K562 (cell line): Measurements from ENCODE around the gene PPIL1. TPM values are rescaled to one million over a fixed set of nuclear protein-coding genes. Genes with fewer than 3 reads are reported as not detected.

ENCODE experiments used
- ATAC-seq: fragments of 200-7000 bp; cut with Tn5 transposase; 3 replicates; pipeline ENCODE4 v1.9.1; 2020; ENCODE audit warnings: moderate library complexity
- BruUV-seq: library from RNA; stranded (reverse); fragments of 400-500 nt; replicated peaks from 2 replicates; lab custom pipeline; 2021; lab: Mats Ljungman, UMichigan
- CTCF ChIA-PET: fragments of 300-600 bp; formaldehyde crosslinking; extraction: SDS; loops from one replicate; lab custom pipeline; 2021; ENCODE audit warnings: low intra/inter-chr PET ratio; lab: Yijun Ruan, JAX
- POLR2A ChIA-PET: fragments of 300-600, 350-650 bp; sonication (Branson Sonifier 250); formaldehyde crosslinking; extraction: SDS; loops from one replicate; lab custom pipeline; 2021; ENCODE audit warnings: antibody characterized with exemption, inconsistent platforms; lab: Yijun Ruan, JAX
- DNase-seq, 4 experiments: peaks; one replicate each; pipeline versions ENCODE4 v3.0.0 to v3.0.0-alpha.2; 2011 to 2018; ENCODE audit warnings: low spot score in 3 of 4, mixed read lengths in 3 of 4; ENCODE audit errors: extremely low read depth in 1 of 4
- FAIRE-seq: peaks from 2 replicates; lab custom pipeline; 2011; peaks lifted over from hg19 to GRCh38; lab: Jason Lieb, UNC
- H2AFZ ChIP-seq: 2 replicates; pipeline ENCODE4 v1.6.0; 2011; ENCODE audit warnings: low read depth, low read length, control low read depth, inconsistent platforms
- H3K27ac ChIP-seq: fragments of 200-600 bp; 3 replicates; pipeline ENCODE4 v1.8.0; 2011; ENCODE audit warnings: low read depth, mild to moderate bottlenecking, control low read depth, inconsistent platforms, low read length, moderate library complexity, mixed read lengths; ENCODE audit errors: extremely low read depth
- H3K27me3 ChIP-seq, 2 experiments: fragments of 300-600 bp in 1 of 2; 2 replicates in 1 of 2; 3 replicates in 1 of 2; pipeline versions ENCODE4 v1.6.0 to v1.8.0; 2011; ENCODE audit warnings: inconsistent platforms in 2 of 2, low read length in 2 of 2, mild to moderate bottlenecking in 1 of 2, mixed read lengths in 1 of 2, moderate library complexity in 1 of 2; ENCODE audit not compliant: control insufficient read depth in 2 of 2, insufficient read depth in 2 of 2
- H3K36me3 ChIP-seq: fragments of 300-600 bp; 3 replicates; pipeline ENCODE4 v1.8.0; 2011; ENCODE audit warnings: mild to moderate bottlenecking, low read length, inconsistent platforms; ENCODE audit not compliant: control insufficient read depth, insufficient read depth
- H3K4me1 ChIP-seq, 2 experiments: fragments of 200-600 bp in 1 of 2; replicated peaks in 1 of 2; 2 replicates in 1 of 2; 3 replicates in 1 of 2; pipeline versions ENCODE4 v1.5.1 to v1.8.0; 2011; ENCODE audit warnings: inconsistent platforms in 2 of 2, low read length in 2 of 2, mild to moderate bottlenecking in 1 of 2, mixed read lengths in 1 of 2, moderate library complexity in 1 of 2; ENCODE audit not compliant: control insufficient read depth in 2 of 2, insufficient read depth in 2 of 2
- H3K4me2 ChIP-seq: 2 replicates; pipeline ENCODE4 v1.6.1; 2011; ENCODE audit warnings: low read length, control low read depth, inconsistent platforms, mixed read lengths; ENCODE audit not compliant: insufficient read depth
- H3K4me3 ChIP-seq: fragments of 200-600 bp; sonication (generic), shearing (Covaris generic); 2 replicates; pipeline ENCODE4 v1.5.1; 2016; ENCODE audit warnings: control low read depth, inconsistent platforms
- H3K79me2 ChIP-seq: fragments of 200-600 bp; 3 replicates; pipeline ENCODE4 v1.8.0; 2011; ENCODE audit warnings: low read length, inconsistent platforms; ENCODE audit not compliant: control insufficient read depth, insufficient read depth
- H3K9ac ChIP-seq, 2 experiments: 2 replicates each; pipeline versions ENCODE4 v1.6.0 to v1.6.1; 2011; ENCODE audit warnings: low read depth in 2 of 2, low read length in 2 of 2, control low read depth in 1 of 2, inconsistent platforms in 1 of 2, mild to moderate bottlenecking in 1 of 2, mixed read lengths in 1 of 2; ENCODE audit not compliant: insufficient read depth in 1 of 2
- H3K9me1 ChIP-seq: one replicate; pipeline ENCODE4 v1.6.0; 2011; ENCODE audit warnings: inconsistent platforms, mild to moderate bottlenecking, low read length, moderate library complexity; ENCODE audit not compliant: control insufficient read depth, insufficient read depth
- H3K9me3 ChIP-seq: replicated peaks from 2 replicates; pipeline ENCODE4 v1.5.1; 2011; ENCODE audit warnings: low read depth, low read length, inconsistent platforms; ENCODE audit not compliant: control insufficient read depth, insufficient read depth
- H4K20me1 ChIP-seq: replicated peaks from 2 replicates; pipeline ENCODE4 v1.6.1; 2011; ENCODE audit warnings: low read length, inconsistent platforms, mixed read lengths; ENCODE audit not compliant: control insufficient read depth, insufficient read depth
- ATF1 ChIP-seq, 2 experiments: fragments of 450-650 bp in 1 of 2; IDR thresholded peaks; 2 replicates each; pipeline ENCODE4 v1.6.1; 2016; ENCODE audit warnings: missing compliant biosample characterization in 1 of 2, missing genetic modification characterization in 1 of 2
- BHLHE40 ChIP-seq: IDR thresholded peaks from 2 replicates; pipeline ENCODE4 v1.6.1; 2011; ENCODE audit warnings: low read length, improper control_type of control experiment
- CREB3L1 ChIP-seq: fragments of 450-650 bp; IDR thresholded peaks from 2 replicates; pipeline ENCODE4 v1.6.1; 2014; ENCODE audit warnings: low read depth, mild to moderate bottlenecking, moderate library complexity, borderline replicate concordance
- ELF1 ChIP-seq: fragments of 200-800 bp; sonication (Bioruptor generic); IDR thresholded peaks from 2 replicates; pipeline ENCODE4 v1.6.1; 2016; ENCODE audit warnings: missing genetic modification characterization, missing compliant biosample characterization
- GTF2F1 ChIP-seq: IDR thresholded peaks from 2 replicates; pipeline ENCODE4 v1.6.1; 2011; ENCODE audit warnings: low read depth, low read length, improper control_type of control experiment
- HNRNPUL1 ChIP-seq: fragments of 200-400 bp; formaldehyde crosslinking; IDR thresholded peaks from 2 replicates; pipeline ENCODE4 v1.6.1; 2017; ENCODE audit warnings: low read length
- MAX ChIP-seq: sonication (generic); formaldehyde crosslinking; IDR thresholded peaks from 2 replicates; pipeline ENCODE4 v1.9.0; 2022; ENCODE audit warnings: mild to moderate bottlenecking, missing genetic modification reagents
- NFXL1 ChIP-seq: fragments of 450-650 bp; formaldehyde crosslinking; IDR thresholded peaks from 2 replicates; pipeline ENCODE4 v1.4.0; 2021; ENCODE audit warnings: mild to moderate bottlenecking
- SMAD4 ChIP-seq: fragments of 250-450 bp; sonication (Bioruptor Pico); conservative IDR thresholded peaks from 2 replicates; pipeline ENCODE4 v1.8.0; 2021; ENCODE audit warnings: inconsistent platforms, mild to moderate bottlenecking, moderate library complexity
- SMARCB1 ChIP-seq: IDR thresholded peaks from 2 replicates; pipeline ENCODE4 v1.6.1; 2011; ENCODE audit warnings: improper control_type of control experiment, low read depth; ENCODE audit not compliant: insufficient read length
- TCF3 ChIP-seq: sonication (generic); formaldehyde crosslinking; IDR thresholded peaks from 2 replicates; pipeline ENCODE4 v1.4.0; 2020; ENCODE audit warnings: mild to moderate bottlenecking, missing genetic modification reagents
- ZBTB34 ChIP-seq: fragments of 250-450 bp; sonication (Bioruptor Pico); IDR thresholded peaks from 2 replicates; pipeline ENCODE4 v1.8.0; 2021; ENCODE audit warnings: mild to moderate bottlenecking, moderate library complexity
- ZBTB49 ChIP-seq: sonication (generic); formaldehyde crosslinking; IDR thresholded peaks from 2 replicates; pipeline ENCODE4 v1.8.0; 2022; ENCODE audit warnings: missing genetic modification reagents, mild to moderate bottlenecking, borderline replicate concordance
- ZNF384 ChIP-seq: IDR thresholded peaks from 2 replicates; pipeline ENCODE4 v1.6.1; 2012; ENCODE audit warnings: low read depth, low read length, improper control_type of control experiment
- ZNF561 ChIP-seq: fragments of 450-650 bp; formaldehyde crosslinking; conservative IDR thresholded peaks from 2 replicates; pipeline ENCODE4 v1.4.0; 2020; ENCODE audit warnings: mild to moderate bottlenecking, moderate library complexity
- ZNF696 ChIP-seq: fragments of 250-450 bp; sonication (Bioruptor Pico); conservative IDR thresholded peaks from 2 replicates; pipeline ENCODE4 v1.4.0; 2020; ENCODE audit warnings: mild to moderate bottlenecking, moderate library complexity
- WGBS: fragments of 100-300 bp; shearing (Covaris generic); methylation state at CpG from one replicate; pipeline ENCODE4 v1.1.6; 2016; ENCODE audit warnings: low coverage, mixed read lengths; ENCODE audit not compliant: insufficient coverage; ENCODE audit errors: missing lambda C conversion rate; 5-methylcytosine and 5-hydroxymethylcytosine counted together
- in situ Hi-C: fragments of 300-500 bp; cut with MboI; formaldehyde crosslinking; loops from 4 replicates; pipeline ENCODE4 v1.15.0; 2018; ENCODE audit warnings: inconsistent platforms, mixed read lengths
- intact Hi-C: fragments of 100-400 bp; cut with micrococcal nuclease; formaldehyde crosslinking; loops from 2 replicates; pipeline ENCODE4 v1.14.2; 2022
- polyA plus RNA-seq, 8 experiments: library from polyadenylated mRNA; depleted of rRNA in 4 of 8; stranded (reverse) in 5 of 8; unstranded in 3 of 8; fragments of >200 nt; fragmentation: Nextera tagmentation in 2 of 8; fragmentation: Illumina TruSeq in 1 of 8; extraction: Ambion mirVana in 2 of 8; extraction: Trizol in 1 of 8; gene quantifications; 2 replicates each; pipeline versions ENCODE4 v1.2.1 to v1.2.3, GENCODE V29; 2011 to 2014; ENCODE audit warnings: inconsistent platforms in 1 of 8, missing spikeins in 1 of 8
- total RNA-seq, 7 experiments: library from RNA; depleted of rRNA in 6 of 7; stranded (reverse); fragments of >200 nt in 6 of 7; fragmentation: Illumina TruSeq in 2 of 7; extraction: Trizol in 2 of 7; gene quantifications; 2 replicates each; pipeline versions ENCODE4 v1.2.1 to v1.2.3, GENCODE V29; 2011 to 2021; ENCODE audit warnings: low replicate concordance in 1 of 7

Gene PPIL1
- total and polyA plus RNA-seq, 9 of the 15 experiments (the other 6 are each of a cell fraction or from before 2014, with no cell fraction given): 65.8 to 205 (median 130) TPM

- no TSS peak for BruUV-seq
- peak overlapping the region in 1 of 2 experiments; percentile 59; a peak in 2 of 4 replicates for H3K9ac ChIP-seq
- intact Hi-C loops: no loop called here
- no peak for TF ChIP-seq HNRNPUL1
- no peak for TF ChIP-seq NFXL1 (CRISPR knock-in tag)
- no peak for TF ChIP-seq GTF2F1
- no peak for TF ChIP-seq ZNF561
- no peak for TF ChIP-seq SMARCB1
- TF ChIP-seq ZBTB34 (CRISPR knock-in tag): no peak
- peak; percentile 78 for TF ChIP-seq BHLHE40
- TF ChIP-seq ZNF384: no peak
- TF ChIP-seq ELF1: no peak
- TF ChIP-seq ZNF696 (CRISPR knock-in tag): no peak
- no peak for TF ChIP-seq CREB3L1
- peak; percentile 47; the same call in 1 of the 2 replicates for TF ChIP-seq SMAD4 (CRISPR knock-in tag)
- TF ChIP-seq ZBTB49: no peak
- no peak for TF ChIP-seq ATF1 (CRISPR knock-in tag; IDR thresholded peaks at IDR 0.05)
- peak; percentile 42; the same call in 1 of the 2 replicates for TF ChIP-seq ATF1 (tag; IDR thresholded peaks at IDR 0.05)
- TF ChIP-seq TCF3 (CRISPR knock-in tag): 0 out of 2 replicates have a peak, but pooled peaks have one; percentile 11
- 0 out of 2 replicates have a peak, but pooled peaks have one; percentile 13 for TF ChIP-seq MAX (CRISPR knock-in tag)
Observed at GRCh38 chr6:36844232-36845170, 30.1 kb downstream of the PPIL1 start.

More at GRCh38 chr6:36844232-36845170, 30.1 kb downstream of the PPIL1 start:
- FAIRE-seq (no peak), ATAC-seq (no peak), DNase-seq (no peak)
- Histone ChIP-seq H3K36me3 (no peaks in the 10 kb centered on the region), H3K4me1 (peaks cover 42 to 51% of the 10 kb centered on the region in 2 experiments), H3K27ac (no peak overlapping the region), H3K9me3 (no peaks in the 10 kb centered on the region), H3K4me3 (no peak overlapping the region), H4K20me1 (no peaks in the 10 kb centered on the region), H2AFZ (no peak overlapping the region), H3K9me1 (peaks cover 3% of the 10 kb centered on the region), H3K4me2 (no peak overlapping the region), H3K27me3 (no peaks in the 10 kb centered on the region), H3K79me2 (no peaks in the 10 kb centered on the region)
- POLR2A ChIA-PET: interaction anchor here (1.0 to 2.0 kb wide), 3 partner anchors 8 to 33 kb away, joined by 4 to 12 read pairs (median 7); no protein-coding TSS in a partner anchor
- in situ Hi-C loops: no loop called here
- CTCF ChIA-PET: no interaction called here
- WGBS: 22% methylated on average over 19 of the region's 19 CpGs
